RKO (cell line): ENCODE results near the gene RAD23A.
"Not testable (repeated sequence)": the region's sequence is repeated elsewhere in the genome, so short reads cannot be mapped to it uniquely, and the experiment has no call there.

ENCODE experiments used
- DNase-seq: peaks from one replicate; pipeline ENCODE4 v3.0.0-alpha.2; 2016; ENCODE audit warnings: low spot score

Gene RAD23A

DNA sequence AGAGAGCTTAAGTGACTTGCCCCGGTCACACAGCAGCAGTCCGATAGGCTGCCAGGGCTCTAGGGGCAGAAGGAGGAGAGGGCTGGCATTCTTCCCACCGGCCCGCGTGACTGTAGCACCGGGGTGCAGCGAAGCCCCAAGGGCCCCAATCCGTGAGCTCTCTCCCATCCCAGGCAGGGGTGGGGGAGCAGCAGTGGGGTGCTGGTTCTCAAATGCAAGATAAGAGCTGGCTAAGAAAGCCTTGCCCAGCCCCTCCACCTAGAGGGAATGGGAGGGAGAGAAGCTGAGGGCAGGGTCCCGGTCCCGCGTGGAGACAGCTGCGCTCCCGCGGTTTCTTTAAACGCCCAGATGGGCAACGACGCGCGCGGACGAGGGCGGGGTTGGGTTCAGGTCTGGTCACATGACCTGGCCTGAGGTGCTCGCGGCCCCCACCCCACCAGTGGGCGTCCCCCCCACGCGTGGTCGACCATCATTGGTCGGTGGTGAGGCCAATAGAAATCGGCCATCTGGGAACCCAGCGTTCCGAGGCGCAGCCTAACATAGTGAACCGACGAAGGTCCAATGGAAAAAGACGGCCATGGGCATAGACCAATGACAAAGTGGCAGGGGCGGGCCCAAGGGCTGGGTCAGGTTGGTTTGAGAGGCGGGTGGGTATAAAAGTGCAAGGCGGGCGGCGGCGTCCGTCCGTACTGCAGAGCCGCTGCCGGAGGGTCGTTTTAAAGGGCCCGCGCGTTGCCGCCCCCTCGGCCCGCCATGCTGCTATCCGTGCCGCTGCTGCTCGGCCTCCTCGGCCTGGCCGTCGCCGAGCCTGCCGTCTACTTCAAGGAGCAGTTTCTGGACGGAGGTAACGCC, 7.5 kb upstream of the RAD23A start, which contains the start of gene CALR:
CALR (plus strand) TSS at position 683 of the 852 bp plus-strand sequence; CDS start at position 754, 71 bp downstream.
- peak; percentile 99 for DNase-seq

DNA sequence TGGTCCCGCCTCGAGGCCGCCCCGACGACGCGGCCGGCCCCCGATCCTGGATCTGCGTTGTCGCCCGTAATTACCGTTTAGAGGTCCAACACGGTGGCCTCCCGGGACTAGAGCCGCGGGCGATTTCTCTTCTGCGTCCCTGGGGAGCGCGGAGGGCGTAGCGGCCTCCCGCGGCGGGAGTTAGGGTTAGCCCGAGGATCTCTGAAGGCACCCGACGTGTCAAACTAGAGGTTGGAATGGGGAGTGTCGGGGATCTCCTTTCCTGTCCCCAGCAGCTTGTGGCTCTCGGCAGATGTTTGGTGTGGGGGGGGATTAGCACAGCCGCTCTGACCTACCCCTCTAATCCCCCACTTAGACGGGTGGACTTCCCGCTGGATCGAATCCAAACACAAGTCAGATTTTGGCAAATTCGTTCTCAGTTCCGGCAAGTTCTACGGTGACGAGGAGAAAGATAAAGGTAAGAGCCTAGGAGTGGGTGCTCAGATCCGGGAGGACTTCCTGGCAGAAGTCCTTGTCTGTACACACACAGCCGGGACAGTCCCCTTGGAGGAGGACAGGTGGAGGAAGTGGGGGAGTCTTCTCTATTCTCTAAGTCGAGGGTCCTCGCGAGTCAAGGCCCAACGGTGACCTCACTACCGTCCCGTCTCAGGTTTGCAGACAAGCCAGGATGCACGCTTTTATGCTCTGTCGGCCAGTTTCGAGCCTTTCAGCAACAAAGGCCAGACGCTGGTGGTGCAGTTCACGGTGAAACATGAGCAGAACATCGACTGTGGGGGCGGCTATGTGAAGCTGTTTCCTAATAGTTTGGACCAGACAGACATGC, 6.7 kb upstream of the RAD23A start:
- DNase-seq: peak; percentile 66

DNA sequence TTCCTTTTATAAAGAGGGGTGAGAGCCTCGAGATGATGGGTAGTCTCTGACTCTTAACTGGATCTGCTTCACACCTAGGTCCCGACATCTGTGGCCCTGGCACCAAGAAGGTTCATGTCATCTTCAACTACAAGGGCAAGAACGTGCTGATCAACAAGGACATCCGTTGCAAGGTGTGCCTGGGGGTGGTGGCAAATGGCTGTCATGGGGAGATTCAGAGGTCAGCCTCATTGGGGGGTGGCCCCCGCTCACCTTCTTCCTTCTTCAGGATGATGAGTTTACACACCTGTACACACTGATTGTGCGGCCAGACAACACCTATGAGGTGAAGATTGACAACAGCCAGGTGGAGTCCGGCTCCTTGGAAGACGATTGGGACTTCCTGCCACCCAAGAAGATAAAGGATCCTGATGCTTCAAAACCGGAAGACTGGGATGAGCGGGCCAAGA, 5.7 kb upstream of the RAD23A start:
- DNase-seq: no peak

DNA sequence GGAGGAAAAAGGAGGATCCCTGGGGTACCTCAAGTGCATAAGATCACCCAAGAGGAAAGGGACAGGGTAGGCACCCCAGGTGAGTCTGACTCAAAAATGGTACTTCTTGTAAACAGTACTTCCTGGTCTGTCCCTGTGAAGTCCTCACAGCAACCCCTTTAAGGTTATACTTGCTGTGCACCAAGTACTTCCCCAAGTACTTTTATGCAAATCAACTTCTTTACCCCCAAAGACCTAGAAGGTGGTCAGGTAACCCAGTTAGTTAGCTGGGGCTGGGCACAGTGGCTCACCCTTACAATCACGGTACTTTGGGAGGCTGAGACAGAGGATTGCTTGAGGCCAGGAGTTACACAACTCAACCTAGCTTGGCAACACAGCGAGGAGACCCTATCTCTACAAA, 4.8 kb upstream of the RAD23A start:
- no peak for DNase-seq

DNA sequence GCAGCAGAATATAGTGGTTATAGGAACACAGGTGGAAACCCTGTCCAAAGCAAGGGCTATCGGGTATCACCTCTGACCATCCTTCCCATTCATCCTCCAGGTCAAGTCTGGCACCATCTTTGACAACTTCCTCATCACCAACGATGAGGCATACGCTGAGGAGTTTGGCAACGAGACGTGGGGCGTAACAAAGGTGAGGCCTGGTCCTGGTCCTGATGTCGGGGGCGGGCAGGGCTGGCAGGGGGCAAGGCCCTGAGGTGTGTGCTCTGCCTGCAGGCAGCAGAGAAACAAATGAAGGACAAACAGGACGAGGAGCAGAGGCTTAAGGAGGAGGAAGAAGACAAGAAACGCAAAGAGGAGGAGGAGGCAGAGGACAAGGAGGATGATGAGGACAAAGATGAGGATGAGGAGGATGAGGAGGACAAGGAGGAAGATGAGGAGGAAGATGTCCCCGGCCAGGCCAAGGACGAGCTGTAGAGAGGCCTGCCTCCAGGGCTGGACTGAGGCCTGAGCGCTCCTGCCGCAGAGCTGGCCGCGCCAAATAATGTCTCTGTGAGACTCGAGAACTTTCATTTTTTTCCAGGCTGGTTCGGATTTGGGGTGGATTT, 2.1 kb upstream of the RAD23A start:
- no peak for DNase-seq

DNA sequence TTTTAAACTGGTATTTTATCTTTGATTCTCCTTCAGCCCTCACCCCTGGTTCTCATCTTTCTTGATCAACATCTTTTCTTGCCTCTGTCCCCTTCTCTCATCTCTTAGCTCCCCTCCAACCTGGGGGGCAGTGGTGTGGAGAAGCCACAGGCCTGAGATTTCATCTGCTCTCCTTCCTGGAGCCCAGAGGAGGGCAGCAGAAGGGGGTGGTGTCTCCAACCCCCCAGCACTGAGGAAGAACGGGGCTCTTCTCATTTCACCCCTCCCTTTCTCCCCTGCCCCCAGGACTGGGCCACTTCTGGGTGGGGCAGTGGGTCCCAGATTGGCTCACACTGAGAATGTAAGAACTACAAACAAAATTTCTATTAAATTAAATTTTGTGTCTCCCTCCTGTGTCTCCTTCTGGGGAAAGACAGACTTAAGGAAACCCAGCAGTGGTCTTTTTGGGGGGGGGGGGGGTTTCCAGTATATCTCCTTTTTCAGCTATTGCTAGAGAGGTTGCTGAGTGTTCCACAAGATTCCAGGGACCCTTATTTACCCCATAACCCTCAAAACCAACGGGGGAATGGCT, 1.5 kb upstream of the RAD23A start:
- no peak for DNase-seq

DNA sequence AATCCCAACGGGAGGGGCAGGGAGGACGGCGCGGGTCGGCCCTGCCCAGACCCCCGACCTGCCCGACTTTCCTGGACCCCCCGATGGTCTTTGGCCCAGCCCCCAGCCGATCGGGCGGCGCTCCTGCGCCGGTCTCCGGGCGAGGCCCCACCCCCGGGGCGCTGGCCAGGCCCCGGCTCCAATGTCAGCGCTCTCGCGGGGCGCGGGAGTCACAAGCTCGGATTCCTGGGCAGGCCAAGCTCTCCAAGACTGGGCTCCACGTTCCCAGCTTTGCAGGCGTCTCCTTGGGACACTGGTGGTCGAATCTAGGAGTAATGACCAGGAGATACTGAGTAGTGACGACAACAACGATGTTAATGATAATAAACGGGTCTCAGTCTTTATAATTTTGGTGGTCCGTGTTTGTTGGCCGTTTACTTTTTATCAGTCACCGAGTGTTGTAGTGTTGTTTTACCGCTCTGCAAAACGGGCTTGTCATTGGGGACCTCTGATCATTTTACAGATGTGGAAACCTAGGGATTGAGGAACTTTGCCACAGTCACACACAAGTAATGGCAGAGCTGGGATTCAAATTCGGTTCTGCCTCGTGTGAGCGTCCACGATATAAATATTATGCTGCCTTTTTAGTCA, 545 bp downstream of the RAD23A start:
- peak; percentile 71 for DNase-seq

DNA sequence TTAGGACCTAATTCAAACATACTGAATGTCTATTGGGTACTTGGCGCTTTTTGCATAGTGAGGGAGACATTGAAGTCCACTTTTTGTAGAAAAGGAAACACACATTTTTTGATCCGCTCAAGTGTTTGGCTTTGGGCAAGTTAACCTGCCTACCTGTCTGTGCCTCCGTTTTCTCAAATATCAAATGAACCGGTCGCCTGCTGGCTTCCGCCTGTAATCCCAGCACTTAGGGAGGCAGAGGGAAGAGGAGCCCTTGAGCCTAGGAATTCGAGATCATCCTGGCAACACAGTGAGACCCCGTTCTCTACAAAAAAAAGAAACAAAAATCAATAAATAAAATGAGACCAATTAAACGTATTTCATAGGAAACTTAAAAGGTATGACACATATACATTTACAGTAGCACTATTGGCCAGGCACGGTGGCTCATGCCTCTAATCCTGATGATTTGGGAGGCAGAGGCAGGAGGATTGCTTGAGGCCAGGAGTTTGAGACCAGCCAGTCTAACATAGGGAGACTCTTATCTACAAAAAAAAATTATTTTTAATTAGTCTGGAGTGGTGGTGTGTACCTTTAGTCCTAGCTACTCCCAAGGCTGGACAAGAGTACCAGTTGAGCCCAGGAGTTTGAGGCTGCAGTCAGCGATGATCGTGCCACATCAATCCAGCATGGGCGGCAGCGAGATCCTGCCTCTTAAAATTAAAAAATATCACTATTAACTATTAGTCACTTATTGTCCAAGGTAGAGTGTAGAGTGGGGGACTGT, 1.3 kb downstream of the RAD23A start:
- no peak for DNase-seq

DNA sequence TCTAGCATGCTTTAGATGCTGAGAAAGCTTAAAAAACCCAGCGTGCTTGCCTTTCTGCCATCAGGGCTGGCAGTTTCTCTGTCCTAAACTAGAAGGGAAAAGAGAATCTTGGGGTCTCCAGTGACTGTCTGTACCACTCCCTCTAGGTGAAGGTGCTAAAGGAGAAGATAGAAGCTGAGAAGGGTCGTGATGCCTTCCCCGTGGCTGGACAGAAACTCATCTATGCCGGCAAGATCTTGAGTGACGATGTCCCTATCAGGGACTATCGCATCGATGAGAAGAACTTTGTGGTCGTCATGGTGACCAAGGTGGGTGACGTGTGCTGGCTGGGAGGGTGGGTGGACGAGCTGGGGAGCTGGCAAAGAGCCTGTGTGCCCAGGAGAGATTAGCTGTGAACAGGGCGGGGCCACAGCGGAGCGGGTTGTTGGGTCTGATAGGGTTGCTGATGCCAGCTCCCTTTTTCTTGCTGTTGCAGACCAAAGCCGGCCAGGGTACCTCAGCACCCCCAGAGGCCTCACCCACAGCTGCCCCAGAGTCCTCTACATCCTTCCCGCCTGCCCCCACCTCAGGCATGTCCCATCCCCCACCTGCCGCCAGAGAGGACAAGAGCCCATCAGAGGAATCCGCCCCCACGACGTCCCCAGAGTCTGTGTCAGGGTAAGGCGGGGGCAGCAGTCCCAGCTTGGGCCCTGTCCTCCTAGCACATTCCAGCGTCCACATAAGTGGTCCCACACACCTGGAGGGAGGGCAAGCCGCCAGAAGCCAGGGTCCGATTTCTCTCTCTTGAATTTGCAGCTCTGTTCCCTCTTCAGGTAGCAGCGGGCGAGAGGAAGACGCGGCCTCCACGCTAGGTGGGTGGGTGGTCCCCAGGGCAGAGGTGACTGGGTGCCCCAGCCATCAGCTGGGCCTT, 2.3 kb downstream of the RAD23A start:
- DNase-seq: no peak

DNA sequence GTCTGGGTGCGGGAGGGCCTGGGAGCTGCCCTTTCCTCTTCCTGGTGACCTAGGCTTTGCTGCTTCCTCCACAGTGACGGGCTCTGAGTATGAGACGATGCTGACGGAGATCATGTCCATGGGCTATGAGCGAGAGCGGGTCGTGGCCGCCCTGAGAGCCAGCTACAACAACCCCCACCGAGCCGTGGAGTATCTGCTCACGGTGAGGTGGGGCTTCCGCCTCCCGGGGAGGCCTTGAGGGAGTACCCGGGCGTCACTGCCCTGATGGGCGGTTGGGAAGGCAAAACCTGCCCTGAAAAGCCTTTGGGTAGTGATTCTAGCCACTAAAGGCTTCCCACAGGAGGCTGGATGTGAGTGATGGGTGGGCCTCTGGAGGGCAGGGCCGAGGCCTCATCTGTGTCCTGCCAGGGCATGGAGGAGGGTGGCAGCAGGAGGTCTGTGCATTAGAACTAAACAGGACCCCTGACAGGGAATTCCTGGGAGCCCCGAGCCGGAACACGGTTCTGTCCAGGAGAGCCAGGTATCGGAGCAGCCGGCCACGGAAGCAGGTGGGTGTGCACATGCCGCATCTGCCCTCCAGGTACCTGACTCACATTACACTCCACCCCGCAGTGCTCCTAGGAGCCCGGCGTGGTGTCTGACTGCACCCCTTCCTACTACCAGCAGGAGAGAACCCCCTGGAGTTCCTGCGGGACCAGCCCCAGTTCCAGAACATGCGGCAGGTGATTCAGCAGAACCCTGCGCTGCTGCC, 3.1 kb downstream of the RAD23A start:
- no peak for DNase-seq

DNA sequence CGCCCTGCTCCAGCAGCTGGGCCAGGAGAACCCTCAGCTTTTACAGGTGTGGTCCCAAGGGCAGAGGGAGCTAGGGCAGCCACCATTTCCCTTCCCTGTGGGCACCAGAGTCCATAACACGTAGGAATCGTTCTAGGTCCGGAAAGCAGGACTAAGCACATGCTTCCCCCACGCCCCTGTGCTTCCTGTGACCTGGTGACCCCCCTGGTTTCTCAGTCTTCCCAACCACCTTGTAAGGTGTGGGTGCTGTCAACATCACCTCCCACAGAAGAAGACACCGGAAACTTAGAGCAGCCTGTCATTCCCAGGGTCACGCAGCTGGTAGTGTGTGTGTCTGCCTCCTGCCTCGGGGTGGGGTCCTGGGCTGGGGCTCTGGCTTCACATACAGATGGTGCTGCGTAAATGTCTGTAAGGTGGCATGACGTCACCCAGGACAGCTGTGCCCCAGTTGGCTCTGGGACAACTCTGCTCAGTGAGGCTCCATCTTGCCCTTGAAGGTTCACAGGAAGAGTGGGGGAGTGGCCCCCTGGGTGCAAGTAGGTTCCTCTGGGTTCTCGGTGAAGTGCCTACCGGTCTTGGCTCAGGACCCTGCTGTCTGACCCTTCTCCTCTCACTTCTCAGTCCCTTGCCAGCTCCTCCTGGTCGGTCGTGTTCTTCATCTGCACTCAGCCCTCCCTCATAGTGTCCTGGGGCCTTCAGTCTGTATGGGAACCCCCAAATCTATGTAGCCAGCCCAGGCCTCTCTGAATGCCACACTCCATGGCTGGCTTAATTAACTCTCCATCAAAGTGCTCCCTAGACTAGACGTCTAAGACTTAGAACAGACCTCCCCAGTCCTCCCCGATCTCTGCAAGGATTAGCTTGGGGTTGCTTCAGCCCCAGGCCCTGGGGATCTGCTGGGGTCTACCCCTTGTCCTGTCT, 4.0 kb downstream of the RAD23A start:
- DNase-seq: no peak

DNA sequence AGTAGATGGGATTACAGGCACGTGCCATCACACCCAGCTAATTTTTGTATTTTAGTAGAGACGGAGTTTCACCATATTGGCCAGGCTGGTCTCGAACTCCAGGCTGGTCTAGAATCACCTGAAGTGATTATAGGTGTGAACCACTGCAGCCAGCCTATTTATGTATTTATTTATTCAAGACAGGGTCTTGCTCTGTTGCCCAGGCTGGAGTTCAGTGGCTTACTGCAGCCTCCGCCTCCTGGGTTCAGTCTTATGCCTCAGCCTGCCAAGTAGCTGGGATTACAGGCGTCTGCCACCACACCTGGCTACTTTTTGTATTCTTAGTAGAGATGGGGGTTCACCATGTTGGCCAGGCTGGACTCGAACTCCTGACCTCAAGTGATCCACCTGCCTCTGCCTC, 6.4 kb downstream of the RAD23A start:
- not testable (repeated sequence) for DNase-seq

DNA sequence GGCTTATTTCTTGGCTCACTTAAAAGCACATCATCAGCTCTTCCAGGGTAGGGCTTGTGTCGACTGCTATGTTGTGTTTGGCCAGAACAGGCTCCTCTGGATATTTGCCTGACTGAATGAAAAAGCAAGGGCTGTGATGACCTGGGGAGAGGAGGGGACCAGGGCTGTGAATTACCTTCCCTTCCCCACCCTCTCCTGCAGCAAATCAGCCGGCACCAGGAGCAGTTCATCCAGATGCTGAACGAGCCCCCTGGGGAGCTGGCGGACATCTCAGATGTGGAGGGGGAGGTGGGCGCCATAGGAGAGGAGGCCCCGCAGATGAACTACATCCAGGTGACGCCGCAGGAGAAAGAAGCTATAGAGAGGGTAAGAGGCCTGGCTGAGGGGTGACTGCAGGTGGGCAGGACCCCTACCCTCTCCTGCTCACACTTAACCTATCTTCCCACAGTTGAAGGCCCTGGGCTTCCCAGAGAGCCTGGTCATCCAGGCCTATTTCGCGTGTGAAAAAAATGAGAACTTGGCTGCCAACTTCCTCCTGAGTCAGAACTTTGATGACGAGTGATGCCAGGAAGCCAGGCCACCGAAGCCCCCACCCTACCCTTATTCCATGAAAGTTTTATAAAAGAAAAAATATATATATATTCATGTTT, 7.0 kb downstream of the RAD23A start:
- DNase-seq: peak; percentile 75

DNA sequence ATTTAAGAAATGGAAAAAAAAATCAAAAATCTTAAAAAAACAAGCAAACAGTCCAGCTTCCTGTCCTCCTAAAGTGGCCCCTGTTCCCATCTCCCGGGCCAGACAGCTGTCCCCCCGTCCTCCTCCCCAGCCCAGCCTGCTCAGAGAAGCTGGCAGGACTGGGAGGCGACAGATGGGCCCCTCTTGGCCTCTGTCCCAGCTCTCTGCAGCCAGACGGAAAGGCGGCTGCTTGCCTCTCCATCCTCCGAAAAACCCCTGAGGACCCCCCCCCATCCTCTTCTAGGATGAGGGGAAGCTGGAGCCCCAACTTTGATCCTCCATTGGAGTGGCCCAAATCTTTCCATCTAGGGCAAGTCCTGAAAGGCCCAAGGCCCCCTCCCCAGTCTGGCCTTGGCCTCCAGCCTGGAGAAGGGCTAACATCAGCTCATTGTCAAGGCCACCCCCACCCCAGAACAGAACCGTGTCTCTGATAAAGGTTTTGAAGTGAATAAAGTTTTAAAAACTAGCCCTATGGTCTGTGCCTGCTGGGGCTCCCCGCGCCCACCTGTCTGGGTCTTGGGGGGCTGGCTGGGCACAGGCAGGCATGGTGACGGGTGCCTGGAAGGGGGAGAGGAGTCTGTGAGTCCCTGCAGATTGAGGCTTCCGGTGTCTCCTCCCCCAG, 7.6 kb downstream of the RAD23A start:
- DNase-seq: no peak

DNA sequence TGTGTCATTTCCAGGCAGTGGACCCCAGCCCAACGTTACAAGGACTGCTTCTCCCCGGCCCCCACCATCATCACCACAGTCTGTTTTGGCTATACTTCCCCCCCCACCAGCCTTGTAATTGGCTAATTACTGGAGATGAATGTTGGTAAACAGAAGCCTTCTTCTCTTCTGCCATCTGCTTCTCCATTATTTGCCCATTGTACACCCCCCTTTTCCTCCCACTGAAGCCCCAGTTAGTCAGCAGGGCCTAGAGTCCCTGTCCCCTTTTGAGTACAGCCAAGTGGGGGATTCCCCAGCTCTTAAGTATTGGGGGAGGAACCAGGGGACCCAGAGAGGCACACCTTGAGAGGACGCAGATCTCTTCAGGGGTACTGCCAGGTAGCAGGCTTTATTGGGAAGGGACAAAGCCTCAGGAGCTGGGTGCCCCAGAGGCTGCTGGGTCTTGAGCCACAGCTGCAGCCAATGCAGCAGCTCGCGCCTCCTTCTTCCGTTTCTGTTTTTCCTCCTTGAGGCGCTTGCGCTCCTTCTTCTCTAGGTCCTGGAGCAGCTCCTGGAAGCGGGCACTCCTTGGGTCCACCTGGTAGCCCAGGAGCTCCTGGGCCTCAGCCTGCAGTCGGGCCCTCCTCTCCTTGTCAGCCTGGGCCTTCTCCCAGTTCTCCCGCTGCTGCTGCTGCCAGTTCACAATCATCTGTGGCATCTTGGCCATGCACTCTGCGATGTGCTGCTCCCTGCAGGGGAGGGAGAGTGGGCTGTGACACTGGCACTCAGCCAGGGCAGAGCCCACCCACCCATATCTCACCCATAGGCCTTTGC, 8.3 kb downstream of the RAD23A start:
- no peak for DNase-seq

DNA sequence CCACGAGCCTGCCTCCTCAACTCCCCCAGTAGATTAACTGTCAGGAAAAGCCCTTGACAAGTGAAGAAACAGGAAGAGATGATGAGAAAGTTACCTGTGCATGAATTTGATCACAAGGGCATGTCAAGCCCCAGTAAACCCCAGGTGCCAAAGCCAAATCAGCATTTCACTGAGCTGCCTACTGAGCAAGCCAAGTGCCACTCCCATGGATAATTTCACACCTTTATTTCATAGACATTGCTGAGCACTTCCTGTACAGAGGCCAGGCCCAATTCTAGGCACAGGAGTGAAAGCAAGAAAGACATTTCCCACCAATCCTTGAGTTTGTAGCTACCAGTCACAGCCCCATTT, 8.9 kb downstream of the RAD23A start:
- peak; percentile 11 for DNase-seq
